Measurements from ENCODE around the gene CCL27.

CCL27 gene

GRCh38 chr9:34624475-34625185, 37.8 kb downstream of the CCL27 start:
- DNase-seq: no peak

GRCh38 chr9:34623374-34624235, 38.9 kb downstream of the CCL27 start:
- no peak for DNase-seq

GRCh38 chr9:34620061-34620994, 42.1 kb downstream of the CCL27 start, which contains the start of gene DCTN3:
TSS of gene DCTN3 (minus strand) at chr9:34620495. CDS start at chr9:34620464, 31 bp downstream.
- peak; percentile 96 to 98 (median 97) for DNase-seq

GRCh38 chr9:34615132-34615531, 47.3 kb downstream of the CCL27 start:
- no peak for DNase-seq

DNA sequence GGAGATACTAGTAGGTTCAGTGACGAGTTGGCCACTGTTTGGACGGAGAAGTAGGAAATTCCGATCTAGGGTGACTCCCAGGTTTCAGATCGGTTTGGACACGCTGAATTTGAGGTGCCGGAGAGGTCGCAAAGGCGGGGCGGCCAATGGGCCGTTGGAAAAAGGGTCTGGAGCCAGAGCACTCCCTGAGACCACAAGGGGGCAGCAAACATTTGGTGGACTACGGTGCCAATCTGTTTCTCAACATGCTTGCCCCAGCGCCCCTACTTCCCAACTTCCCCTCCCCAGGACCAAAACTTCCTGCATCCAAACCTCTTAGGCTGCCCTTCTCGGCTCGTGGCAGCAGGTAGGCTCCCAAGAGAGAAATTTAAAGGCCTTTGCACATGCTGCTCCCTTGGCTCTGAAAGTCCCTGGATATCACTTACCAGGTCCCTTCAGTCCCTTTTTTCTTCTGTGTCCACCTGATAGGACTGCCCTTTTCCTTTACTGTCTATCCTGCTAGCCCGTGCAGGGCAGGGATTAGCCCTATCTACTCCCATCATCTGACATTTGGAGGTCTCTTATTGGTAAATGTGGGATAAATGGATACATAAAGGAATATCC, 49.6 kb downstream of the CCL27 start:
- peak; percentile 90 to 93 (median 93) for DNase-seq
